ENCODE results near the gene IL1F10.

Gene IL1F10

GRCh38 chr2:113025737-113026136 lies 42.0 kb upstream of the IL1F10 start:
- Histone ChIP-seq H3K27me3 (ENCODE audit: low read depth, low read length) (peaks cover 82% of the 10 kb centered on the region), H3K9me3 (ENCODE audit: insufficient read depth, low read length) (no peaks in the 10 kb centered on the region), H3K4me3 (ENCODE audit: low read length) (peak overlapping the region; percentile 23), H2AFZ (ENCODE audit: low read depth, low read length) (no peak overlapping the region), H3K4me2 (ENCODE audit: low read length) (peak overlapping the region; percentile 64), H3K9ac (ENCODE audit: low read length) (no peak overlapping the region), H3K27ac (ENCODE audit: low read length) (no peak overlapping the region), H3K36me3 (replicated peaks; ENCODE audit: low read depth, low read length) (no peaks in the 10 kb centered on the region), H3K4me1 (ENCODE audit: low read length) (peaks cover 27% of the 10 kb centered on the region), H4K20me1 (ENCODE audit: insufficient read depth, low read length) (peaks cover 4% of the 10 kb centered on the region; the same call in 1 of the 2 replicates), H3K79me2 (ENCODE audit: low read length) (no peaks in the 10 kb centered on the region)
- TF ChIP-seq, protein P1, sequence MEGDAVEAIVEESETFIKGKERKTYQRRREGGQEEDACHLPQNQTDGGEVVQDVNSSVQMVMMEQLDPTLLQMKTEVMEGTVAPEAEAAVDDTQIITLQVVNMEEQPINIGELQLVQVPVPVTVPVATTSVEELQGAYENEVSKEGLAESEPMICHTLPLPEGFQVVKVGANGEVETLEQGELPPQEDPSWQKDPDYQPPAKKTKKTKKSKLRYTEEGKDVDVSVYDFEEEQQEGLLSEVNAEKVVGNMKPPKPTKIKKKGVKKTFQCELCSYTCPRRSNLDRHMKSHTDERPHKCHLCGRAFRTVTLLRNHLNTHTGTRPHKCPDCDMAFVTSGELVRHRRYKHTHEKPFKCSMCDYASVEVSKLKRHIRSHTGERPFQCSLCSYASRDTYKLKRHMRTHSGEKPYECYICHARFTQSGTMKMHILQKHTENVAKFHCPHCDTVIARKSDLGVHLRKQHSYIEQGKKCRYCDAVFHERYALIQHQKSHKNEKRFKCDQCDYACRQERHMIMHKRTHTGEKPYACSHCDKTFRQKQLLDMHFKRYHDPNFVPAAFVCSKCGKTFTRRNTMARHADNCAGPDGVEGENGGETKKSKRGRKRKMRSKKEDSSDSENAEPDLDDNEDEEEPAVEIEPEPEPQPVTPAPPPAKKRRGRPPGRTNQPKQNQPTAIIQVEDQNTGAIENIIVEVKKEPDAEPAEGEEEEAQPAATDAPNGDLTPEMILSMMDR (IDR thresholded peaks at IDR 0.05; ENCODE audit: low read depth, low read length): no peak
- no peak for TF ChIP-seq EZH2phosphoT487 (IDR thresholded peaks at IDR 0.05; ENCODE audit: low read depth)

DNA sequence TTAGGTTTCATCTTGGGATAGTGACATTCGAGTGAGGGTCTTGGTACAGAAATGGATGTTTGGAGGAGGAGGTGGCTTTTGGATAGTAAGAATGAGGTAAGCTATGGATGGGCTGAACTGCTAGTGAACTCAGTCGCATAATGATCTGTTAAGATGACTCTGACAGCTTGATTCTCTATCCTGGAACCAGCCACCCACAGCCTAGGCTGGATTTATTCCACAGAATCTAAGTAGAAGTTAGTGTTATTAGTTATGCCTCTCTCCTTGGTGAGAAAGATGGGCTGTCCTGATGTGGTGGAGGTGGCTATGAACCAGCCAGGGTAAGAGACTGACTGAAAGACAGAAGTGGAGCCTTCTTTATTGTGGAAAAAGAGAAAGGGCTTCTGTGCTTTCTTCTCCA lies 40.1 kb upstream of the IL1F10 start:
- Histone ChIP-seq H3K79me2 (ENCODE audit: low read length) (no peaks in the 10 kb centered on the region), H2AFZ (ENCODE audit: low read depth, low read length) (no peak overlapping the region), H3K9ac (ENCODE audit: low read length) (no peak overlapping the region), H3K27ac (ENCODE audit: low read length) (no peak overlapping the region), H3K36me3 (replicated peaks; ENCODE audit: low read depth, low read length) (no peaks in the 10 kb centered on the region), H3K4me1 (ENCODE audit: low read length) (peaks cover 15% of the 10 kb centered on the region), H3K4me3 (ENCODE audit: low read length) (no peak overlapping the region), H4K20me1 (ENCODE audit: insufficient read depth, low read length) (peaks cover 4% of the 10 kb centered on the region; the same call in 1 of the 2 replicates), H3K27me3 (ENCODE audit: low read depth, low read length) (peaks cover 88% of the 10 kb centered on the region), H3K9me3 (ENCODE audit: insufficient read depth, low read length) (no peaks in the 10 kb centered on the region), H3K4me2 (ENCODE audit: low read length) (no peak overlapping the region)
- TF ChIP-seq, protein P1 (IDR thresholded peaks at IDR 0.05; ENCODE audit: low read depth, low read length): no peak
- no peak for TF ChIP-seq EZH2phosphoT487 (IDR thresholded peaks at IDR 0.05; ENCODE audit: low read depth)

- Histone ChIP-seq H3K4me3 (ENCODE audit: low read length) (no peak overlapping the region), H3K9ac (ENCODE audit: low read length) (no peak overlapping the region), H3K79me2 (ENCODE audit: low read length) (no peaks in the 10 kb centered on the region), H3K4me2 (ENCODE audit: low read length) (no peak overlapping the region), H2AFZ (ENCODE audit: low read depth, low read length) (no peak overlapping the region), H4K20me1 (ENCODE audit: insufficient read depth, low read length) (peaks cover 4% of the 10 kb centered on the region; the same call in 1 of the 2 replicates), H3K4me1 (ENCODE audit: low read length) (peaks cover 15% of the 10 kb centered on the region), H3K36me3 (replicated peaks; ENCODE audit: low read depth, low read length) (no peaks in the 10 kb centered on the region), H3K27me3 (ENCODE audit: low read depth, low read length) (peaks cover 84% of the 10 kb centered on the region), H3K9me3 (ENCODE audit: insufficient read depth, low read length) (no peaks in the 10 kb centered on the region), H3K27ac (ENCODE audit: low read length) (no peak overlapping the region)
- TF ChIP-seq, protein P1 (IDR thresholded peaks at IDR 0.05; ENCODE audit: low read depth, low read length): no peak
- TF ChIP-seq EZH2phosphoT487 (IDR thresholded peaks at IDR 0.05; ENCODE audit: low read depth): no peak
Measured at GRCh38 chr2:113028112-113028511, 39.7 kb upstream of the IL1F10 start.

DNA sequence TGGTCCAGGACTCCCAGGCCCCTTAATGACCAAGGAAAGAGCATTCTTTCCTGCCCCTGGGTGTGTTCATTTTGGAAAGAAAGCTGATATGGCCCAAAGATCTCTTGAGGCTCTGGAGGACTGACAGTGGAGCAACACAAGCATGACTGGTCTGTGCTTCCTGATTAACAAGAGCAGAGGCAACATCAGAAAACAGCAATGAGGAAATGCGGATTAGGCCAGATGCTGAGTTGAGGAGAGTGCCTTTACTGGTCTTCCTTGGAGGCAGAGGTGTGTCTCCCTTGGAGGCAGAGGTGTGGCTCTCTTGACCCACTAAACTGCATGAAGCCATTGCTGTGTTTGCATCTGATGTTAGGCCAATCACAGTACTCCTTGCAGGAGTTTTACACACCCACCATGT lies 35.0 kb upstream of the IL1F10 start:
- Histone ChIP-seq H3K36me3 (replicated peaks; ENCODE audit: low read depth, low read length) (no peaks in the 10 kb centered on the region), H4K20me1 (ENCODE audit: insufficient read depth, low read length) (no peaks in the 10 kb centered on the region), H3K4me1 (ENCODE audit: low read length) (peaks cover 2% of the 10 kb centered on the region), H3K27me3 (ENCODE audit: low read depth, low read length) (peaks cover 45% of the 10 kb centered on the region), H3K79me2 (ENCODE audit: low read length) (no peaks in the 10 kb centered on the region), H3K4me2 (ENCODE audit: low read length) (no peak overlapping the region), H3K27ac (ENCODE audit: low read length) (no peak overlapping the region), H2AFZ (ENCODE audit: low read depth, low read length) (no peak overlapping the region), H3K9ac (ENCODE audit: low read length) (no peak overlapping the region), H3K9me3 (ENCODE audit: insufficient read depth, low read length) (no peaks in the 10 kb centered on the region), H3K4me3 (ENCODE audit: low read length) (no peak overlapping the region)
- TF ChIP-seq, protein P1 (IDR thresholded peaks at IDR 0.05; ENCODE audit: low read depth, low read length): no peak
- TF ChIP-seq EZH2phosphoT487 (IDR thresholded peaks at IDR 0.05; ENCODE audit: low read depth): no peak

Data from OCI-LY3 (cell line).